PC-3 (cell line): ENCODE results near the gene TMEM184B.

Experiments
- EZH2 ChIP-seq: fragments of 300-600 bp; sonication (generic); IDR thresholded peaks from one replicate; pipeline ENCODE4 v1.6.1; 2017; ENCODE audit warnings: antibody characterized with exemption, mild to moderate bottlenecking, low read length; ENCODE audit not compliant: unreplicated experiment
- EZH2phosphoT487 ChIP-seq: fragments of 300-600 bp; sonication (generic); IDR thresholded peaks from 2 replicates; pipeline ENCODE4 v1.6.1; 2018; ENCODE audit warnings: mild to moderate bottlenecking, antibody characterized with exemption, low read length, borderline replicate concordance
- TF ChIP-seq, protein P1 (sequence below): fragments of 300-600 bp; sonication (generic); conservative IDR thresholded peaks from 2 replicates; pipeline ENCODE4 v1.5.1; 2017; ENCODE audit warnings: antibody characterized with exemption, low read depth, mild to moderate bottlenecking, low read length

GRCh38 chr22:38212442-38212841 is 60.4 kb downstream of the TMEM184B start:
- TF ChIP-seq, protein P1, sequence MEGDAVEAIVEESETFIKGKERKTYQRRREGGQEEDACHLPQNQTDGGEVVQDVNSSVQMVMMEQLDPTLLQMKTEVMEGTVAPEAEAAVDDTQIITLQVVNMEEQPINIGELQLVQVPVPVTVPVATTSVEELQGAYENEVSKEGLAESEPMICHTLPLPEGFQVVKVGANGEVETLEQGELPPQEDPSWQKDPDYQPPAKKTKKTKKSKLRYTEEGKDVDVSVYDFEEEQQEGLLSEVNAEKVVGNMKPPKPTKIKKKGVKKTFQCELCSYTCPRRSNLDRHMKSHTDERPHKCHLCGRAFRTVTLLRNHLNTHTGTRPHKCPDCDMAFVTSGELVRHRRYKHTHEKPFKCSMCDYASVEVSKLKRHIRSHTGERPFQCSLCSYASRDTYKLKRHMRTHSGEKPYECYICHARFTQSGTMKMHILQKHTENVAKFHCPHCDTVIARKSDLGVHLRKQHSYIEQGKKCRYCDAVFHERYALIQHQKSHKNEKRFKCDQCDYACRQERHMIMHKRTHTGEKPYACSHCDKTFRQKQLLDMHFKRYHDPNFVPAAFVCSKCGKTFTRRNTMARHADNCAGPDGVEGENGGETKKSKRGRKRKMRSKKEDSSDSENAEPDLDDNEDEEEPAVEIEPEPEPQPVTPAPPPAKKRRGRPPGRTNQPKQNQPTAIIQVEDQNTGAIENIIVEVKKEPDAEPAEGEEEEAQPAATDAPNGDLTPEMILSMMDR = no peak
- TF ChIP-seq EZH2 (no peak), EZH2phosphoT487 (no peak)
